ENCODE results near the gene ZDHHC8.
"Not testable (repeated sequence)": the region's sequence is repeated elsewhere in the genome, so short reads cannot be mapped to it uniquely, and the experiment has no call there.

Gene ZDHHC8

GRCh38 chr22:20157430-20158183 is 26.0 kb downstream of the ZDHHC8 start:
- TF ChIP-seq CTCF (IDR thresholded peaks at IDR 0.05; ENCODE audit: insufficient read depth, low read depth, low read length, missing control alignments) = no peak
- DNase-seq (ENCODE audit: low read depth) = no peak

GRCh38 chr22:20158391-20159036 is 26.9 kb downstream of the ZDHHC8 start:
- no peak for TF ChIP-seq CTCF (IDR thresholded peaks at IDR 0.05; ENCODE audit: insufficient read depth, low read depth, low read length, missing control alignments)
- DNase-seq (ENCODE audit: low read depth) = no peak
- no peak overlapping the region for H3K4me3 ChIP-seq (ENCODE audit: low read length)

More at GRCh38 chr22:20157430-20158183, 26.0 kb downstream of the ZDHHC8 start:
- H3K4me3 ChIP-seq (ENCODE audit: low read length) = no peak overlapping the region

DNA sequence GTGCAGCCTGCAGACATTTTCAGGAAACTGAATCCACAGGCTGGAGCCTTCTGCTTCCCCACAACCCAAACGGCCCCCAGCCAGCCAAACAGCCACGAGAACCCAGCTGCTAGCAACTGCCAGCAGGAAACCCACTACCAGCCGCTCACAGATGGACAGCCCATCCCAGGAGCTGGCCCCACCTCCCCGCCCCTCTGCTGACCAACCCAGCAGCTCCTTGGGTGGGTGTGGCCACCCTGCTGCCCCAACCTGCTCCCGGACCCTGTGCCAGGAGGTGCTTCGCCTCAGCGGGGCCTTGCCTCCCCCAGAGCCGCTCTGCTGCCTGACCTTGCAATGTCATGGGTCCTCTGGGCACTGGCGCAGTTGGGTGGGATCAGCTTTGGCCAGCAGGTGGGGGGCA is 27.5 kb downstream of the ZDHHC8 start:
- no peak overlapping the region for H3K4me3 ChIP-seq (ENCODE audit: low read length)
- no peak for DNase-seq (ENCODE audit: low read depth)
- TF ChIP-seq CTCF (IDR thresholded peaks at IDR 0.05; ENCODE audit: insufficient read depth, low read depth, low read length, missing control alignments) = no peak

GRCh38 chr22:20159531-20159930 is 27.9 kb downstream of the ZDHHC8 start:
- H3K4me3 ChIP-seq (ENCODE audit: low read length); DNase-seq (ENCODE audit: low read depth): not testable (repeated sequence)

DNA sequence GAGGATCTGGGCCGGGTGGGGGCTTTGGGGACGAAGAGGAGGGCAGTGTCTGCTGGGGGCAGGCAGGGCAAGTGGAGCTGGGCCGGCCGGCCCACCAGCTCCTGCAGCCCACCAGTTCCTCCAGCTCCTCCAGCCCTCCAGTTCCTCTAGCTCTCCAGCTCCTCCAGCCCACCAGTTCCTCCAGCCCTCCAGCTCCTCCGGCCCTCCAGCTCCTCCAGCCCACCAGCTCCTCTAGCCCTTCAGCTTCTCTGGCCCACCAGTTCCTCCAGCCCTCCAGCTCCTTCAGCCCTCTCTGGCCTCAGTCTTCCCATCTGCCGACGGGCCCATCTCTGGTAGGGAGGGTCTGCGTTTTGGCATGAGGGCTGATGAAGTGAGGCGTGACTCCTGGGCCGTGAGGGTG is 28.4 kb downstream of the ZDHHC8 start:
- no peak overlapping the region for H3K4me3 ChIP-seq (ENCODE audit: low read length)

DNA sequence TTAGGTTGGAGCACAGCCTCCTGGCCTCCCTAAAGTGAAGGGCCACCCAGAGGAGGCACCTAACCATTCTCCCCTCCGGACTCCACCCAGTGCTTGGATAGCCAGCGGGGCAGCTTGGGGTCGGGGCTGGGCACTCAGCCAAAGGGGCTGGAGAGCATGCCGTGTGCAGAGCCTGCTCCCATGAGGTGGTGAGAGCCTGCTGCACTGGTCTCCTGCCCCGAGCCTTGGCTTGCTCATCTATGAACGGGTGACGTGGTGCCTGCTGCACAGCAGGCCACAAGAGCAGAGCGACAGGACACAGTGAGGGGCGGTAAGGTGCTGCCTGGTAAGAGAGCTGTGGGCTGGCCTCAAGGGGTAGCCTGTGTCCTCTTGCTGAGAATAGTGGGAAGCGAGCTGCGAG is 33.3 kb downstream of the ZDHHC8 start:
- no peak for TF ChIP-seq CTCF (IDR thresholded peaks at IDR 0.05; ENCODE audit: insufficient read depth, low read depth, low read length, missing control alignments)
- DNase-seq (ENCODE audit: low read depth) = no peak
- no peak overlapping the region for H3K4me3 ChIP-seq (ENCODE audit: low read length)

More for the DNA sequence above, 28.4 kb downstream of the ZDHHC8 start:
- DNase-seq (ENCODE audit: low read depth) = no peak
- TF ChIP-seq CTCF (IDR thresholded peaks at IDR 0.05; ENCODE audit: insufficient read depth, low read depth, low read length, missing control alignments) = no peak

GRCh38 chr22:20165421-20165820 is 33.8 kb downstream of the ZDHHC8 start:
- TF ChIP-seq CTCF (IDR thresholded peaks at IDR 0.05; ENCODE audit: insufficient read depth, low read depth, low read length, missing control alignments) = no peak

More at GRCh38 chr22:20165421-20165820, 33.8 kb downstream of the ZDHHC8 start:
- DNase-seq (ENCODE audit: low read depth) = no peak
- H3K4me3 ChIP-seq (ENCODE audit: low read length) = no peak overlapping the region

All from epithelial cell of esophagus (primary cell).